BE2C (cell line): ENCODE data around the gene ARHGAP26.

ENCODE experiments used
- DNase-seq: peaks from one replicate; pipeline ENCODE4 v3.0.0-alpha.2; 2020
- H3K27me3 ChIP-seq: fragments of 250-450 bp; sonication (Bioruptor Pico); 2 replicates; pipeline ENCODE4 v1.5.1; 2020; ENCODE audit warnings: mild to moderate bottlenecking
- H3K36me3 ChIP-seq: fragments of 250-450 bp; sonication (Bioruptor Pico); 2 replicates; pipeline ENCODE4 v1.5.1; 2020; ENCODE audit warnings: mild to moderate bottlenecking
- H3K4me1 ChIP-seq: fragments of 250-450 bp; sonication (Bioruptor Pico); 2 replicates; pipeline ENCODE4 v1.5.1; 2020
- H3K4me3 ChIP-seq: 2 replicates; pipeline ENCODE4 v1.5.1; 2011; ENCODE audit warnings: low read depth, low read length
- H3K9me3 ChIP-seq: fragments of 250-450 bp; sonication (Bioruptor Pico); 2 replicates; pipeline ENCODE4 v1.5.1; 2020
- TF ChIP-seq, protein P1 (sequence below): IDR thresholded peaks from 2 replicates; pipeline ENCODE4 v1.5.1; 2012; ENCODE audit warnings: mild to moderate bottlenecking, low read depth, low read length

ARHGAP26 gene

DNA sequence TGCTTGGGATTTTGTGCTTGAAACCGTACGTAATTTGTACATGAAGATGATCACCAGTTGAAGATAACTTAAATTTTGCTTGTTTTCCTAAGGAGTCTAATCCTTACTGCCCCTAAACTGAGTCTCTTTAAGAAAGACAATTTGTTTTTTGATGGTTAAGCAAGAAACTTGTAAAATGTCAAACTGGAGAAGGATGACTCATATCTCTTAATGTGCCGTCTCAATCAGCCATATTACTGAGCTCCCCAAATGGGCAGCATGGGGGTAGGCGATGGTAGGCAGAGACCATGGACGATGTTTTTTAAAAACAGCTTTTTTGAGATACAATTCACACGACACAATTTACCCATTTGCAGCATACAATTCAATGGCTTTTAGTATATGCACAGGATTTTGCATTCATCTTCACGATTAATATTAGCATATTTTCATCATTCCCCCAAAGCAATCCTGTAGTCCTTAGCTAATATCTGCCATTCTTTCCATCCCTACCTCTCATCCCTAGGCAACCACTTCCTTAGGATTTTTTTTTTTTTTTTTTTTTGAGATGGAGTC lies 14.3 kb downstream of the ARHGAP26 start:
- Histone ChIP-seq H3K36me3 (no peaks in the 10 kb centered on the region), H3K4me1 (peaks cover 18% of the 10 kb centered on the region), H3K27me3 (no peaks in the 10 kb centered on the region), H3K4me3 (no peak overlapping the region), H3K9me3 (no peaks in the 10 kb centered on the region)
- TF ChIP-seq, protein P1, sequence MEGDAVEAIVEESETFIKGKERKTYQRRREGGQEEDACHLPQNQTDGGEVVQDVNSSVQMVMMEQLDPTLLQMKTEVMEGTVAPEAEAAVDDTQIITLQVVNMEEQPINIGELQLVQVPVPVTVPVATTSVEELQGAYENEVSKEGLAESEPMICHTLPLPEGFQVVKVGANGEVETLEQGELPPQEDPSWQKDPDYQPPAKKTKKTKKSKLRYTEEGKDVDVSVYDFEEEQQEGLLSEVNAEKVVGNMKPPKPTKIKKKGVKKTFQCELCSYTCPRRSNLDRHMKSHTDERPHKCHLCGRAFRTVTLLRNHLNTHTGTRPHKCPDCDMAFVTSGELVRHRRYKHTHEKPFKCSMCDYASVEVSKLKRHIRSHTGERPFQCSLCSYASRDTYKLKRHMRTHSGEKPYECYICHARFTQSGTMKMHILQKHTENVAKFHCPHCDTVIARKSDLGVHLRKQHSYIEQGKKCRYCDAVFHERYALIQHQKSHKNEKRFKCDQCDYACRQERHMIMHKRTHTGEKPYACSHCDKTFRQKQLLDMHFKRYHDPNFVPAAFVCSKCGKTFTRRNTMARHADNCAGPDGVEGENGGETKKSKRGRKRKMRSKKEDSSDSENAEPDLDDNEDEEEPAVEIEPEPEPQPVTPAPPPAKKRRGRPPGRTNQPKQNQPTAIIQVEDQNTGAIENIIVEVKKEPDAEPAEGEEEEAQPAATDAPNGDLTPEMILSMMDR, result no peak
- DNase-seq, result no peak

DNA sequence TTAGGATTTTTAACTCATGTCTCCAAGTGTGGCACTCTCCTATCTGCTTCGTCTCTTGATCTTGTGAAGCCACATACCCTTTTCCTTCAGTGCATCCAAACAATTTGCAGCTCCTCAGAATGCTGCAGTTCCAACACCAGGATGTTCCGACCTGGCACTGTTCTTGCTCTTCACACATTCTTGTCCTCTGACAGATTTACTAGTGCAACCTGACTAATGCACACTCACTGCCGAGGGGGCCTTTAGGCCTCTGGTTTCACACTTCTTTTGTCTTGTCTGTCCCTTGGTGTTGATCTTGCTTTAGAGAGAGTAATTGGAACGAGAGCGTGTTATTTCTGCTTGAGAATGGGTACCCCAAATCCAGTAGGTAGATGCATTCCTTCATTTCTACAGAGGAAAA lies 15.0 kb downstream of the ARHGAP26 start:
- H3K4me1 ChIP-seq, result peaks cover 17% of the 10 kb centered on the region

DNA sequence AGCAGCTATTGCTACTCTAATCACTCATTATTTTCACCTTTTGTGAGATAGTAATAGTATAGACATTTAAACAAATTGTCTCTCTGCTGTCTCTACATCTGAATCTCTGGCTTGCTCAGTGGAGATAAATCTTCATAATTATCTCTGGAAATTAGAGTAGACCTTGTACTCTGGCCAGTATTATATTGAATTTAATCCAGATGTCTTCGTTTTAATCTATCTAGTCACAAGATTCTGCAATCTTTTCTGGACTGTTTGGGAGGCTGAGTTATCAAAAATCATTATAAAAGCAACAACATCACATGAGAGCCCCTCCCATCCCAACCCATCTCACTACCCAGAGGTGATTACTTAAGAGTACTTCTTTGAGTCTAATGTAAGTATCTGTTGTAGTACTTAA lies 19.0 kb downstream of the ARHGAP26 start:
- H3K4me1 ChIP-seq, result peaks cover 7% of the 10 kb centered on the region
- TF ChIP-seq, protein P1, result no peak

More for the DNA sequence above, 15.0 kb downstream of the ARHGAP26 start:
- Histone ChIP-seq H3K9me3 (no peaks in the 10 kb centered on the region), H3K27me3 (no peaks in the 10 kb centered on the region), H3K36me3 (no peaks in the 10 kb centered on the region), H3K4me3 (no peak overlapping the region)
- TF ChIP-seq, protein P1, result no peak
- no peak for DNase-seq

DNA sequence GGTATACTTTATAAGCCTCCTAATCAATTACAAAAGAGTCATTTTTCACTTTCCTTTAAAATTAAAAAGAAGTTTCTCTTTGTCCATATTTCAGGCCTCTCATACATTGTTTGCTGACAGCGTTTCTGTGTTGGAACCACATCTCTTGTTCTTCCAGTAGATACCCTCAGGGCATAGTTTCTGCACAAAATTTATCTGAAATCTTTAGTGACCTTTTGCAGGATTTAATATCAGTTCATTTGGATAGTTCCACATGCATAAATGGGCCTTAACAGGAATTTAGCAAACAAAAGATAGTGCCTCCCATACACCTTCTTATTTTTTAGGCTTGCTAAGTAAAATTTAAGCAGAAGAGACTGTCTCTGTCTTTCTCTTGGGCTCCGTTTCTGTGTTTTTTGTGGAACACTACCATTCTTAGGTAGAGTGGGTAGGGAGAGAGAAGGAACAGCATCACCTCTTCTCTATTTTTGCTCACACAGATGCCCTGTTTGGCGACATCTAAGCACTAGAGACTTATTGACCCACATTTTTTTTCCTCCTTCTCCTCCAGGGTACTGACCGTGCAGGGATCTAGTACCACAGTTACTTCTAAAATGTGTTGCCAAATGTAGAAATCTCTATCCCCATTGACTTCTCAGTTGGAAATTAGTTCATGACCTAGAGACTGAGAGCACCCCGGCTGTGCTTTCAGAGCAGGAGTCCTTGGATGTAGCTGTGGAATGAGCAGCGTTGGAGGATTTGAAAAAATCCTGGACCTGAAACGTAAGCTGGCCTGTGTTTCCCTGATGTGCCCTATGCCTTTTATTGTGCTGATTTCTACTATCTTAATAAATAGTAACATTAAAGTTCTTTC lies 22.1 kb downstream of the ARHGAP26 start:
- no peak for DNase-seq
- Histone ChIP-seq H3K4me3 (no peak overlapping the region), H3K9me3 (no peaks in the 10 kb centered on the region), H3K27me3 (no peaks in the 10 kb centered on the region), H3K36me3 (no peaks in the 10 kb centered on the region), H3K4me1 (peaks cover 3% of the 10 kb centered on the region; the same call in 1 of the 2 replicates)
- TF ChIP-seq, protein P1, result no peak

More for the DNA sequence above, 19.0 kb downstream of the ARHGAP26 start:
- Histone ChIP-seq H3K9me3 (no peaks in the 10 kb centered on the region), H3K36me3 (no peaks in the 10 kb centered on the region), H3K27me3 (no peaks in the 10 kb centered on the region), H3K4me3 (no peak overlapping the region)
- DNase-seq, result no peak

DNA sequence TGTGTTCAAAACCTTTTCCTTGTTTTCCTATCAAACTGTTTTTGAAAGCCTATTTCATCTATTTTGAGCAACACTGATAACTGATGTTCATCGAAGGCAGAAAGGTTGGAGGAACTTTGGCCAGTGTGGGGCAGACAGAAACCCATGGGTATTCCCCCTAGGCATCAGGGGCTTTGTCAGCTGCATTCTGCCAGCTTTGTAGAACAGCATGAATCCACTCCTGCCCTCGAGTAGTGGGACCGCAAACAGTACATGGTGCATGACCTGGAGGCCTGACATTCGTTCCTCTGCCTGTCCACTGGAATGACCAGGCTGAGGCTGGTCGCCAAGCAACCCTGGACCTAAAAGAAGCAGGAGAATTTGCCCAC lies 22.7 kb downstream of the ARHGAP26 start:
- H3K4me1 ChIP-seq, result peaks cover 3% of the 10 kb centered on the region; the same call in 1 of the 2 replicates
- TF ChIP-seq, protein P1, result no peak
- H3K9me3 ChIP-seq, result no peaks in the 10 kb centered on the region
- DNase-seq, result no peak
- no peaks in the 10 kb centered on the region for H3K27me3 ChIP-seq
- no peaks in the 10 kb centered on the region for H3K36me3 ChIP-seq
- H3K4me3 ChIP-seq, result no peak overlapping the region

DNA sequence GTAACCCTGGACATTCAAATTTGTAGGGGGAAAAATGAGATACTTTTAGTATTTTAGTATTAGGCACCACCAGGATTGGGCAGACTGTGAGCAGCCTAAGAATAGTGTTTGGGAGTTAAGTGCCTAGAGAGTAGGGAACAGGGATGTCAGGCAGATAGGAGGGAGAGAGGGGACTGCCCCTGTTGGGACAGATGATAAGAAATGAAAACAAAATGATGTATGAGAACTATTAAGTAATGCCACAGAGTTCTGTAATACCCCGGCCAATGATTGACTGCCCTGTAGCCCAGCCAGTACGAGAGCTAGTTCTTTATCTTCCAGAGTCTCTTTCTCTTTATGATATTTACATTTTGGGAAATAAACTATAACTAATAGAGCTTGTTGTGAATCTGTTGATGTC lies 24.4 kb downstream of the ARHGAP26 start:
- Histone ChIP-seq H3K9me3 (no peaks in the 10 kb centered on the region), H3K36me3 (no peaks in the 10 kb centered on the region), H3K4me3 (no peak overlapping the region), H3K27me3 (no peaks in the 10 kb centered on the region), H3K4me1 (peaks cover 3% of the 10 kb centered on the region; the same call in 1 of the 2 replicates)
- no peak for DNase-seq
- TF ChIP-seq, protein P1, result no peak
